ENCODE measurements around the gene PCCB. TPM values are rescaled to one million over a fixed set of nuclear protein-coding genes. Genes with fewer than 3 reads are reported as not detected.
A peak's percentile ranks its signal among the peaks of the same experiment; 100 is the strongest.
"Not testable (repeated sequence)": the region's sequence is repeated elsewhere in the genome, so short reads cannot be mapped to it uniquely, and the experiment has no call there.

PCCB gene
- total and polyA plus RNA-seq, 5 donors from 2014 or later, result 10.5 to 27.9 (median 21.6) TPM

DNA sequence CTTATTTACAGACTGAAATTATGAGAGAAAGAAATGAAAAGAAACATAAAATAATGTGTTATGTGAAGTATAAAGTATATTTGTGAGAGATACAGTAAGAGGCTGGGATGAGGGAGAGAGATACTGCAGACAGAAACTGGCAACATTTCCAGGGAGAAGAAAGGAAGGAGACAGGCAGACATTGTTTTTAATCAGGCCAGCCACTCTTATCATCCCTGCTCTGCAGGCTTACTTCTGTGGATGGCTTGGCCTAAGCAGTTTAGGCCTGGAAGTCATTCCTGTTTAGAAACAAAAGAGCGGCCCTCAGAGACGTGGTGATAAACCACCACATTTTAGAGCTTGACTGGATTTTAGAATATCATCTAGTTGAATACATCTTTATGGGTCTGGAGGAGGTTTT lies 12.4 kb downstream of the PCCB start:
- Mint-ChIP-seq H3K9me3 (no peaks in the 10 kb centered on the region), H3K27ac (peak overlapping the region in 2 of 3 donors; percentile 35 to 59), H3K4me1 (peaks cover 0 to 15% (median 2%) of the 10 kb centered on the region in 4 donors), H3K36me3 (peaks cover 47% of the 10 kb centered on the region), H3K27me3 (no peaks in the 10 kb centered on the region), H3K4me3 (no peak overlapping the region)
- Histone ChIP-seq H3K27ac (ENCODE audit: insufficient read depth, low read length, poor library complexity, severe bottlenecking) (no peak overlapping the region), H3K4me3 (ENCODE audit: low read depth, low read length) (no peak overlapping the region), H3K27me3 (ENCODE audit: control insufficient read depth, insufficient read depth, low read length) (no peaks in the 10 kb centered on the region), H3K36me3 (ENCODE audit: control insufficient read depth, insufficient read depth, low read length) (peaks cover 30% of the 10 kb centered on the region), H3K9me3 (ENCODE audit: control insufficient read depth in 2 of 2, low read length in 2 of 2) (no peaks in the 10 kb centered on the region), H3K4me1 (ENCODE audit: control insufficient read depth, insufficient read depth, low read length, poor library complexity, severe bottlenecking) (no peaks in the 10 kb centered on the region)
- DNase-seq (no peak), ATAC-seq (ENCODE audit: low read depth in 2 of 2) (no peak)

- no peak for DNase-seq
- Mint-ChIP-seq H3K27me3 (no peaks in the 10 kb centered on the region), H3K4me3 (no peak overlapping the region), H3K36me3 (peaks cover 43% of the 10 kb centered on the region), H3K9me3 (no peaks in the 10 kb centered on the region), H3K4me1 (peaks cover 0 to 15% (median 2%) of the 10 kb centered on the region in 4 donors), H3K27ac (no peak overlapping the region)
- peaks cover 27% of the 10 kb centered on the region for H3K36me3 ChIP-seq (ENCODE audit: control insufficient read depth, insufficient read depth, low read length)
- no peak for ATAC-seq (ENCODE audit: low read depth in 2 of 2)
- H3K9me3 ChIP-seq (ENCODE audit: control insufficient read depth in 2 of 2, low read length in 2 of 2), result no peaks in the 10 kb centered on the region
- H3K4me1 ChIP-seq (ENCODE audit: control insufficient read depth, insufficient read depth, low read length, poor library complexity, severe bottlenecking), result no peaks in the 10 kb centered on the region
- no peak overlapping the region for H3K4me3 ChIP-seq (ENCODE audit: low read depth, low read length)
- no peak overlapping the region for H3K27ac ChIP-seq (ENCODE audit: insufficient read depth, low read length, poor library complexity, severe bottlenecking)
- H3K27me3 ChIP-seq (ENCODE audit: control insufficient read depth, insufficient read depth, low read length), result no peaks in the 10 kb centered on the region
Measured at GRCh38 chr3:136263251-136263650, 13.1 kb downstream of the PCCB start.

GRCh38 chr3:136266468-136267125 lies 16.5 kb downstream of the PCCB start:
- H3K9me3 Mint-ChIP-seq; DNase-seq; H3K36me3 ChIP-seq (ENCODE audit: control insufficient read depth, insufficient read depth, low read length); H3K4me3 ChIP-seq (ENCODE audit: low read depth, low read length); H3K9me3 ChIP-seq (ENCODE audit: control insufficient read depth in 2 of 2, low read length in 2 of 2); H3K27ac Mint-ChIP-seq; H3K4me1 ChIP-seq (ENCODE audit: control insufficient read depth, insufficient read depth, low read length, poor library complexity, severe bottlenecking); H3K27me3 Mint-ChIP-seq; ATAC-seq (ENCODE audit: low read depth in 2 of 2); H3K4me3 Mint-ChIP-seq; H3K27me3 ChIP-seq (ENCODE audit: control insufficient read depth, insufficient read depth, low read length); H3K27ac ChIP-seq (ENCODE audit: insufficient read depth, low read length, poor library complexity, severe bottlenecking): not testable (repeated sequence)
- Mint-ChIP-seq H3K36me3 (peaks cover 53% of the 10 kb centered on the region), H3K4me1 (peaks cover 9 to 20% (median 15%) of the 10 kb centered on the region in 4 donors)

DNA sequence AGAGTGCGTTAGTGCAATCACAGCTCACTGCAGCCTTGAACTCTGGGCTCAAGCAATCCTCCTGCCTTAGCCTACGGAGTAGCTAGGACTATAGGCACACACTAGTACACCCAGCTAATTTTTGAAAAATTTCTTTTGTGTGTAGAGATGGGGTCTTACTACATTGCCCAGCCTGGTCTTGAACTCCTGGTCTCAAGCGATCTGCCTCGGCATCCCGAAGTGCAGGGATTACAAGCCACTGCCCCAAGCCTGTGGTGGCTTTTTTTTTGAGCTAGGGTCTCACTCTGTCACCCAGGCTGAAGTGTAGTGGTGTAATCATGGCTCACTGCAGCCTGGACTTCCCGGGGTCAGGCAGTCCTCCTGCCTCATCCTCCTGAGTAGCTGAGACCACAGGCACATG lies 17.1 kb downstream of the PCCB start:
- Histone ChIP-seq H3K9me3 (ENCODE audit: control insufficient read depth in 2 of 2, low read length in 2 of 2) (no peaks in the 10 kb centered on the region), H3K4me3 (ENCODE audit: low read depth, low read length) (no peak overlapping the region), H3K36me3 (ENCODE audit: control insufficient read depth, insufficient read depth, low read length) (peaks cover 5% of the 10 kb centered on the region), H3K27ac (ENCODE audit: insufficient read depth, low read length, poor library complexity, severe bottlenecking) (no peak overlapping the region), H3K4me1 (ENCODE audit: control insufficient read depth, insufficient read depth, low read length, poor library complexity, severe bottlenecking) (no peaks in the 10 kb centered on the region), H3K27me3 (ENCODE audit: control insufficient read depth, insufficient read depth, low read length) (no peaks in the 10 kb centered on the region)
- H3K36me3 Mint-ChIP-seq, result peaks cover 47% of the 10 kb centered on the region
- no peak for DNase-seq
- H3K27me3 Mint-ChIP-seq, result no peaks in the 10 kb centered on the region
- peaks cover 14 to 22% (median 17%) of the 10 kb centered on the region in 4 donors for H3K4me1 Mint-ChIP-seq
- no peak for ATAC-seq (ENCODE audit: low read depth in 2 of 2)
- H3K9me3 Mint-ChIP-seq, result no peaks in the 10 kb centered on the region
- no peak overlapping the region for H3K27ac Mint-ChIP-seq
- no peak overlapping the region for H3K4me3 Mint-ChIP-seq

DNA sequence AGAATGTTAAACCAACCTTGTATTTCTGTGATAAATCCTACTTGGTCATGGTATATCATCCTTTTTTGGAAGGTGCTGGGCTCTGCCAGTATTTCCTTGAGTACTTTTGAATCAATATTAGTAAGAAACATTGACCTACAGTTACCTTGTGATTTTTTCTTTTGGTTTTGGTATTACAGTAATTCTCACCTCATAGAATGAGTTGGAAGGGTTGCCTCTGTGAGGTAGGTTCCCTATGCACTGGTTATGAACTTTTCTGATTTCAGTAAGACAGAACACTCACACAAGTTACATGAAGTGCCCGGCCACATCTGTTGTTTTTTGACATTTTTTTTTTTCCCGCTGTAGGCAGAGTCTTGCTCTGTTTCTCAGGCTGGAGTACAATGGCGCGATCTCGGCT lies 20.0 kb downstream of the PCCB start:
- Histone ChIP-seq H3K4me1 (ENCODE audit: control insufficient read depth, insufficient read depth, low read length, poor library complexity, severe bottlenecking) (no peaks in the 10 kb centered on the region), H3K27ac (ENCODE audit: insufficient read depth, low read length, poor library complexity, severe bottlenecking) (no peak overlapping the region), H3K36me3 (ENCODE audit: control insufficient read depth, insufficient read depth, low read length) (no peaks in the 10 kb centered on the region), H3K27me3 (ENCODE audit: control insufficient read depth, insufficient read depth, low read length) (no peaks in the 10 kb centered on the region), H3K9me3 (ENCODE audit: control insufficient read depth in 2 of 2, low read length in 2 of 2) (no peaks in the 10 kb centered on the region), H3K4me3 (ENCODE audit: low read depth, low read length) (no peak overlapping the region)
- H3K36me3 Mint-ChIP-seq, result peaks cover 53% of the 10 kb centered on the region
- no peaks in the 10 kb centered on the region for H3K27me3 Mint-ChIP-seq
- peaks cover 19 to 36% (median 30%) of the 10 kb centered on the region in 4 donors for H3K4me1 Mint-ChIP-seq
- no peak for ATAC-seq (ENCODE audit: low read depth in 2 of 2)
- H3K4me3 Mint-ChIP-seq, result no peak overlapping the region
- DNase-seq, result no peak
- peaks cover 0 to 2% (median 0%) of the 10 kb centered on the region in 7 donors for H3K9me3 Mint-ChIP-seq
- no peak overlapping the region for H3K27ac Mint-ChIP-seq

DNA sequence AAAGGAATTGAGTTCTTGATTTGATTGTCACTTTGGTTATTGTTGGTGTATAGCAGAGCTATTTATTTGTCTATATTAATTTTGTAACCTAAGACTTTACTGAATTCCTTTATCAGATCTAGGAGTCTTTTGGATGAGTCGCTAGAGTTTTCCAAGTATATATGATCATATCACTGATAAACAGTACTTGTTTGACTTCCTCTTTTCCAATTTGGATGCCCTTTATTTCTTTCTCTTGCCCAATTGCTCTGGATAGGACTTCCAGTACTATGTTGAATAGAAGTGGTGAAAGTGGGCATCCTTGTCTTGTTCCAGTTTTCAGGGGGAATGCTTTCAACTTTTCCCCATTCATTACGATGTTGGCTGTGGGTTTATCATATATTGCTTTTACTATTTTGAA lies 21.5 kb downstream of the PCCB start:
- Mint-ChIP-seq H3K4me1 (peaks cover 21 to 36% (median 29%) of the 10 kb centered on the region in 4 donors), H3K36me3 (peaks cover 50% of the 10 kb centered on the region)
- H3K36me3 ChIP-seq (ENCODE audit: control insufficient read depth, insufficient read depth, low read length); H3K27me3 Mint-ChIP-seq; H3K27ac ChIP-seq (ENCODE audit: insufficient read depth, low read length, poor library complexity, severe bottlenecking); H3K9me3 Mint-ChIP-seq; H3K27me3 ChIP-seq (ENCODE audit: control insufficient read depth, insufficient read depth, low read length); H3K4me3 Mint-ChIP-seq; DNase-seq; H3K4me3 ChIP-seq (ENCODE audit: low read depth, low read length); H3K27ac Mint-ChIP-seq; ATAC-seq (ENCODE audit: low read depth in 2 of 2); H3K4me1 ChIP-seq (ENCODE audit: control insufficient read depth, insufficient read depth, low read length, poor library complexity, severe bottlenecking); H3K9me3 ChIP-seq (ENCODE audit: control insufficient read depth in 2 of 2, low read length in 2 of 2): not testable (repeated sequence)

DNA sequence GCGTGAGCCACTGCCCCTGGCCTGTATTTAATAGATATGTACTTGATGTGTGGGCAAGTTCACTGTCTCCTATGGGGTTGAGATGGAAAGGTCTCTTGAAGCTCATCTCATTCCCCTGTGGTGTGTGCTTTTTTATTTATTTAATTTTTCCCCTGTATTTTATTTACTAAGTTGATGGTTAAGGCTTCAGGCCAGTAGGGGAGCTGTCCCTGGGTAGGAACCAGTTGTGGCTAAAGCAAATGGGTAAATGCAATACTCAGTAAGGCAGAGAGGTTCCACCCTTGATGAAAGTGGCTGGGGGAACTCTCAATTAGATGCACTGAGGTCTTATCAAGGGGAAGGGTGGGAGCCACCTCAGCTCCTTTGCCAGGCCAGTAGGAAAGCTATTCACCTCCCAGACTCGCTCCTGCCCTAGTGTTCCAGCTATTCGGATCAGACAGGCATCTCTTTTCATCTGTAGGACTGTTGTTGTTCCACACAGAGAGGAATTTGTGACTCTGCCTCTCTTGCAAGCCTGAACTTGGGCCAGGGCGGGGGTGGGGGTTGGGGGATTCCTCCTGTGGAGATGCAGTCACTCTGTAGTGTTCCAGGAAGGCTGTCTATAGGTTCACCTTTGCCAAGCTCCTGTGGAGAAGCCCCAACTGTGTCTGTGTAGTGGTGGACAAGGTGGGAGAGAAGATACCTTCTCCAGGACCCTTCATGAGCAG lies 26.1 kb downstream of the PCCB start:
- peaks cover 22 to 31% (median 26%) of the 10 kb centered on the region in 4 donors for H3K4me1 Mint-ChIP-seq

More for the DNA sequence above, 26.1 kb downstream of the PCCB start:
- Histone ChIP-seq H3K9me3 (ENCODE audit: control insufficient read depth in 2 of 2, low read length in 2 of 2) (peaks cover 1 to 9% of the 10 kb centered on the region in 2 experiments), H3K27me3 (ENCODE audit: control insufficient read depth, insufficient read depth, low read length) (no peaks in the 10 kb centered on the region), H3K4me1 (ENCODE audit: control insufficient read depth, insufficient read depth, low read length, poor library complexity, severe bottlenecking) (no peaks in the 10 kb centered on the region), H3K36me3 (ENCODE audit: control insufficient read depth, insufficient read depth, low read length) (peaks cover 4% of the 10 kb centered on the region), H3K27ac (ENCODE audit: insufficient read depth, low read length, poor library complexity, severe bottlenecking) (no peak overlapping the region), H3K4me3 (ENCODE audit: low read depth, low read length) (no peak overlapping the region)
- DNase-seq (no peak), ATAC-seq (ENCODE audit: low read depth in 2 of 2) (no peak)
- Mint-ChIP-seq H3K27me3 (no peaks in the 10 kb centered on the region), H3K36me3 (peaks cover 57% of the 10 kb centered on the region), H3K4me3 (no peak overlapping the region), H3K9me3 (peaks cover 0 to 18% (median 6%) of the 10 kb centered on the region in 7 donors), H3K27ac (no peak overlapping the region)
